Cardiac muscle cell (in vitro differentiated cells and primary cell): ENCODE measurements around the gene ARHGEF2. TPM values are rescaled to one million over a fixed set of nuclear protein-coding genes. Genes with fewer than 3 reads are reported as not detected.

Experiments used
- DNase-seq, 2 donors: peaks; one replicate each; pipeline versions ENCODE4 v3.0.0 to v3.0.0-alpha.2; 2010 to 2017; ENCODE audit warnings: low read depth in 1 of 2, low spot score in 1 of 2
- H3K27ac ChIP-seq: fragments of 200-600 bp; sonication (generic); 2 replicates; pipeline ENCODE4 v1.5.1; 2016
- H3K27me3 ChIP-seq: fragments of 200-600 bp; sonication (generic); 2 replicates; pipeline ENCODE4 v1.6.0; 2016; ENCODE audit warnings: control low read depth
- H3K36me3 ChIP-seq: fragments of 200-600 bp; sonication (generic); 2 replicates; pipeline ENCODE4 v1.5.1; 2016; ENCODE audit warnings: control low read depth
- H3K4me1 ChIP-seq: fragments of 200-600 bp; sonication (generic); 2 replicates; pipeline ENCODE4 v1.8.1; 2017; ENCODE audit warnings: low read depth, mild to moderate bottlenecking, mixed run types
- H3K4me3 ChIP-seq: fragments of 200-600 bp; sonication (generic); 2 replicates; pipeline ENCODE4 v1.5.1; 2016; ENCODE audit warnings: mild to moderate bottlenecking
- H3K9me3 ChIP-seq: fragments of 200-600 bp; sonication (generic); 2 replicates; pipeline ENCODE4 v1.5.1; 2017; ENCODE audit warnings: low read depth, mild to moderate bottlenecking, control low read depth
- CTCF ChIP-seq: IDR thresholded peaks from 2 replicates; pipeline ENCODE4 v1.5.1; 2012; ENCODE audit warnings: low read depth, mild to moderate bottlenecking, low read length
- polyA plus RNA-seq: library from polyadenylated mRNA; unstranded; fragments of >200 nt; fragmentation: Nextera tagmentation; extraction: Ambion mirVana; gene quantifications from 2 replicates; pipeline ENCODE4 v1.2.1, GENCODE V29; 2016
- total RNA-seq: library from RNA; depleted of rRNA; stranded (reverse); fragments of >200 nt; gene quantifications from 2 replicates; pipeline ENCODE4 v1.2.3, GENCODE V29; 2016

ARHGEF2 gene
- total and polyA plus RNA-seq, 2 experiments from 2014 or later, result 38.6 to 126 TPM

- Histone ChIP-seq H3K36me3 (no peaks in the 10 kb centered on the region), H3K27ac (no peak overlapping the region), H3K9me3 (no peaks in the 10 kb centered on the region), H3K27me3 (no peaks in the 10 kb centered on the region), H3K4me1 (peaks cover 23% of the 10 kb centered on the region), H3K4me3 (no peak overlapping the region)
- DNase-seq, result no peak
- no peak for TF ChIP-seq CTCF
Observed at GRCh38 chr1:155982106-155982505, 3.8 kb upstream of the ARHGEF2 start.

- Histone ChIP-seq H3K27me3 (no peaks in the 10 kb centered on the region), H3K27ac (peak overlapping the region; percentile 92), H3K4me1 (peaks cover 28% of the 10 kb centered on the region), H3K9me3 (no peaks in the 10 kb centered on the region), H3K4me3 (no peak overlapping the region), H3K36me3 (no peaks in the 10 kb centered on the region)
- TF ChIP-seq CTCF, result no peak
- DNase-seq, result peak in 1 of 2 donors; percentile 90
Observed at GRCh38 chr1:155981266-155982088, 3.1 kb upstream of the ARHGEF2 start.

GRCh38 chr1:155979597-155980343 is 1.4 kb upstream of the ARHGEF2 start:
- Histone ChIP-seq H3K27ac (peak overlapping the region; percentile 92), H3K4me1 (peaks cover 40% of the 10 kb centered on the region), H3K36me3 (no peaks in the 10 kb centered on the region), H3K4me3 (peak overlapping the region; percentile 67), H3K27me3 (no peaks in the 10 kb centered on the region), H3K9me3 (no peaks in the 10 kb centered on the region)
- peak in 1 of 2 donors; percentile 69 for DNase-seq
- no peak for TF ChIP-seq CTCF

GRCh38 chr1:155978973-155979429 is 654 bp upstream of the ARHGEF2 start:
- Histone ChIP-seq H3K4me3 (peak overlapping the region; percentile 67), H3K36me3 (no peaks in the 10 kb centered on the region), H3K4me1 (peaks cover 44% of the 10 kb centered on the region), H3K27me3 (no peaks in the 10 kb centered on the region), H3K27ac (peak overlapping the region; percentile 92), H3K9me3 (no peaks in the 10 kb centered on the region)
- DNase-seq, result no peak
- TF ChIP-seq CTCF, result no peak

GRCh38 chr1:155977690-155978324 is 540 bp downstream of the ARHGEF2 start:
- no peak for TF ChIP-seq CTCF
- H3K4me1 ChIP-seq, result peaks cover 44% of the 10 kb centered on the region
- no peaks in the 10 kb centered on the region for H3K36me3 ChIP-seq
- no peaks in the 10 kb centered on the region for H3K9me3 ChIP-seq
- peak in 1 of 2 donors; percentile 55 for DNase-seq
- H3K27me3 ChIP-seq, result no peaks in the 10 kb centered on the region
- peak overlapping the region; percentile 67 for H3K4me3 ChIP-seq
- peak overlapping the region; percentile 92 for H3K27ac ChIP-seq
